Prostate gland (tissue), 2 donors: ENCODE measurements around the gene KCNK7. TPM values are rescaled to one million over a fixed set of nuclear protein-coding genes. Genes with fewer than 3 reads are reported as not detected.

Experiments
- DNase-seq: peaks from one replicate; pipeline ENCODE4 v3.0.0-alpha.2; 2019; ENCODE audit warnings: low spot score
- H3K27ac ChIP-seq, 2 donors: fragments of 200-600 bp; sonication (generic); 2 replicates each; pipeline ENCODE4 v1.5.1; 2017 to 2019
- H3K27me3 ChIP-seq: fragments of 200-600 bp; sonication (generic); replicated peaks from 2 replicates; pipeline ENCODE4 v1.5.1; 2019; ENCODE audit not compliant: insufficient read depth
- H3K36me3 ChIP-seq, 2 donors: fragments of 200-600 bp; sonication (generic); 1 replicate in 1 of 2; 2 replicates in 1 of 2; pipeline versions ENCODE4 v1.5.1 to v1.8.1; 2017 to 2019
- H3K4me1 ChIP-seq: fragments of 200-600 bp; sonication (generic); replicated peaks from 2 replicates; pipeline ENCODE4 v1.5.1; 2019
- H3K4me3 ChIP-seq, 2 donors: fragments of 200-600 bp; sonication (generic); 2 replicates each; pipeline ENCODE4 v1.5.1; 2017 to 2019
- H3K9me3 ChIP-seq: fragments of 200-600 bp; sonication (generic); 2 replicates; pipeline ENCODE4 v1.5.1; 2017
- POLR2A ChIP-seq: fragments of 450-650 bp; IDR thresholded peaks from one replicate; pipeline ENCODE4 v1.6.1; 2016; ENCODE audit warnings: antibody characterized with exemption, mild to moderate bottlenecking
- POLR2AphosphoS5 ChIP-seq: sonication (generic); formaldehyde crosslinking; IDR thresholded peaks from one replicate; pipeline ENCODE4 v1.6.1; 2017; ENCODE audit warnings: antibody characterized with exemption
- WGBS: methylation state at CpG from one replicate; pipeline ENCODE4 v1.1.5; 2018; 5-methylcytosine and 5-hydroxymethylcytosine counted together
- intact Hi-C: fragments of 100-400 bp; cut with DNase I; formaldehyde crosslinking; loops from one replicate; pipeline ENCODE4 v1.14.2; 2022
- total RNA-seq, 2 donors: library from RNA; depleted of rRNA; stranded (reverse); fragments of >200 nt; gene quantifications; one replicate each; pipeline ENCODE4 v1.1.0, GENCODE V29; 2016
- TF ChIP-seq, protein P1 (sequence below), 4 experiments: fragments of 200-600 bp in 2 of 4; fragments of 450-650 bp in 2 of 4; sonication (generic) in 2 of 4; IDR thresholded peaks; 1 replicate in 3 of 4; 2 replicates in 1 of 4; pipeline ENCODE4 v1.5.1; 2016 to 2019; ENCODE audit warnings: antibody characterized with exemption in 4 of 4, mild to moderate bottlenecking in 2 of 4, moderate library complexity in 2 of 4

Gene KCNK7
- total RNA-seq, 2 donors from 2014 or later = 0.74 TPM; not detected in 1

DNA sequence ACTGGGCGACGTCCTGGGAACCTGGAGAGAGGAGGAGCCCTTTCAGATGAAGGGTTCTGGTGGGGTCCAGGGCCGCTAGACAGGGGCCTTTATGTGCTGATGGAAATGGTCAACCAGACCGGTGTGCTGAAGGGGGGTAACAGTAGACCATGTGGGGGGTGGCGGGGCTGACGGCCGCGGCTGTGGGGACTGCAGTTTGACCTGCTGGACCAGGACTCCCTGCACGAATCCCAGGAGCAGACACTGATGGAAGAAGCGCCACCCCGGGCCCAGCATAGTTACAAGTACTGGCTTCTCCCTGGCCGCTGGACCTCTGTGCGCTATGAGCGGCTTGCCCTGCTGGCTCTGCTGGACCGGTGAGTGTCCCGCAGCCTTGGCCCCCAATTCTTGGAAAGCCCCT, 26.4 kb upstream of the KCNK7 start:
- H3K4me1 ChIP-seq = peaks cover 3% of the 10 kb centered on the region
- H3K27ac ChIP-seq = no peak overlapping the region
- no peaks in the 10 kb centered on the region for H3K27me3 ChIP-seq
- intact Hi-C loops = loop anchor here (10.0 kb wide), 1 partner anchor 153 kb away; no protein-coding TSS in a partner anchor
- no peak overlapping the region for H3K4me3 ChIP-seq
- H3K9me3 ChIP-seq = no peaks in the 10 kb centered on the region
- no peak for DNase-seq
- peaks cover 16 to 38% of the 10 kb centered on the region in 2 donors for H3K36me3 ChIP-seq
- 91% methylated on average over 16 of the region's 16 CpGs for WGBS
- TF ChIP-seq POLR2AphosphoS5 (no peak), POLR2A (no peak)
- TF ChIP-seq, protein P1, sequence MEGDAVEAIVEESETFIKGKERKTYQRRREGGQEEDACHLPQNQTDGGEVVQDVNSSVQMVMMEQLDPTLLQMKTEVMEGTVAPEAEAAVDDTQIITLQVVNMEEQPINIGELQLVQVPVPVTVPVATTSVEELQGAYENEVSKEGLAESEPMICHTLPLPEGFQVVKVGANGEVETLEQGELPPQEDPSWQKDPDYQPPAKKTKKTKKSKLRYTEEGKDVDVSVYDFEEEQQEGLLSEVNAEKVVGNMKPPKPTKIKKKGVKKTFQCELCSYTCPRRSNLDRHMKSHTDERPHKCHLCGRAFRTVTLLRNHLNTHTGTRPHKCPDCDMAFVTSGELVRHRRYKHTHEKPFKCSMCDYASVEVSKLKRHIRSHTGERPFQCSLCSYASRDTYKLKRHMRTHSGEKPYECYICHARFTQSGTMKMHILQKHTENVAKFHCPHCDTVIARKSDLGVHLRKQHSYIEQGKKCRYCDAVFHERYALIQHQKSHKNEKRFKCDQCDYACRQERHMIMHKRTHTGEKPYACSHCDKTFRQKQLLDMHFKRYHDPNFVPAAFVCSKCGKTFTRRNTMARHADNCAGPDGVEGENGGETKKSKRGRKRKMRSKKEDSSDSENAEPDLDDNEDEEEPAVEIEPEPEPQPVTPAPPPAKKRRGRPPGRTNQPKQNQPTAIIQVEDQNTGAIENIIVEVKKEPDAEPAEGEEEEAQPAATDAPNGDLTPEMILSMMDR (IDR thresholded peaks at IDR 0.05) = no peak

DNA sequence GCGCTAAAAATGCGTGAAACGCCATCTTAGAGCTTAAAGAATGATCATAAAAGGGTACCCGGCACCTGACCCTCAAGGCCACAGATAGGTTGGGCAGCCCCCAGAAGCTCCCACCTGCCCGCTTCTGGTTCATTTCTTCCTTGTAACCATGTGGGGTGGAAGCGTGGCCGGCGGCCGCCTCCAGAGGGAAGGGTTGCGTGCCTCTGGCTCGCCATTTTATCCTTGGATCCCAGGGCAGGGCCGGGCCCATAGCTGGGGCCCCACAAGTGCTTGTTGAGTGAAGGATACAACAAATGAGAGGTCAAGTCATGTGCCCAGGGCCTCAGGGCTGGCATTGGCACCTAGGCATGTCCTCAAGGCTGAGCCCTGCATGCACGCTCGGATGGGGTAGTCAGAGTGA, 25.9 kb upstream of the KCNK7 start:
- peaks cover 14 to 32% of the 10 kb centered on the region in 2 donors for H3K36me3 ChIP-seq
- intact Hi-C loops = loop anchor here (10.0 kb wide), 1 partner anchor 153 kb away; no protein-coding TSS in a partner anchor
- H3K9me3 ChIP-seq = no peaks in the 10 kb centered on the region
- TF ChIP-seq POLR2AphosphoS5 = no peak
- TF ChIP-seq, protein P1 (IDR thresholded peaks at IDR 0.05) = no peak
- TF ChIP-seq POLR2A = no peak
- H3K4me1 ChIP-seq = peaks cover 8% of the 10 kb centered on the region
- no peak overlapping the region for H3K4me3 ChIP-seq
- 93% methylated on average over 14 of the region's 14 CpGs for WGBS
- no peaks in the 10 kb centered on the region for H3K27me3 ChIP-seq
- H3K27ac ChIP-seq = no peak overlapping the region
- DNase-seq = no peak

DNA sequence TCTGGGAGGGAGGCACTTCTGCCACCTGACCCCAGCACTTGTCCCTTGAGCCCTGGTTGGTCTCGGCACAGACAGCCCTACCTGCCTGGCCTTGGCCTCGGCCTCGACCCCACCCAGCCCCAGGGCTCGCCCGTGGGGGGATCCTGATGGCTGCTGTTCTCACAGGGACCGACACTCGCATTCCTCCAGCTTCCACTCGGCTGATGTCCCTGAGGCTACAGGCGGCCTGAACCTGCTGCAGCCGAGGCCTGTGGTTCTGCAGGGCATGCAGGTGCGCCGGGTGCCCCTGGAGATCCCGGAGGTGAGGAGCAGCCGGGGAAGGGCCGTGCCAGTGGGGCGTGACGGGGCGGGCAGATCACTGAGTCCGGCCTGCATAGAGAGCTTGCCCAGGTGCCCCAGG, 25.1 kb upstream of the KCNK7 start:
- Histone ChIP-seq H3K27me3 (no peaks in the 10 kb centered on the region), H3K4me1 (peaks cover 9% of the 10 kb centered on the region), H3K9me3 (no peaks in the 10 kb centered on the region), H3K36me3 (peaks cover 14 to 32% of the 10 kb centered on the region in 2 donors), H3K4me3 (no peak overlapping the region), H3K27ac (no peak overlapping the region)
- WGBS = 87% methylated on average over 12 of the region's 19 CpGs
- TF ChIP-seq POLR2AphosphoS5 (no peak), POLR2A (no peak)
- no peak for DNase-seq
- intact Hi-C loops = loop anchor here (10.0 kb wide), 1 partner anchor 154 kb away; no protein-coding TSS in a partner anchor

DNA sequence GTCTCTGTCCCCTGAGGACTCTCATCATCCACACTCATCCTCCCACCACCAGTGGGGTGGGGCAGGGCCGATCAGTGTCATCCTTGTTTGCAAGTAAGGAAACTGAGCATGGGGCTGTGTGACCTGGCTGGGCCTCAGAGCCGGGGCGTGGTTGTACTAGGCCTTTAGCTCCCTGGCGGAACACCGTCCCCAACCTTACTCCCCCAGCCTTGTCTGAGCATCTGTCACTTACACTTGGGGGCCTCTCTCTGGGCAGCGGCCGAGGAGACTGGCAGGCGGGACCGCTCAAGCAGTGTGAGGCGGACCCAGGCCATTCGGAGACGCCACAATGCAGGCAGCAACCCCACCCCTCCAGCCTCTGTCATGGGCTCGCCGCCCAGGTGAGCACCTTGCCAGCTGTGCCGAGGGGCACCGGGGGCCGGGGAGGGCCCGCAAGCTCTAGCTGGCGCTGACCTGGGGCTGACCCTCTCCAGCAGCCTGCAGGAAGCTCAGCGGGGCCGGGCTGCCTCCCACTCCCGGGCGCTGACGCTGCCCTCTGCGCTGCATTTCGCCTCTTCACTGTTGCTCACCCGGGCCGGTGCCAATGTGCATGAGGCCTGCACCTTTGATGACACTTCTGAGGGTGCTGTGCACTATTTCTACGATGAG, 23.8 kb upstream of the KCNK7 start:
- DNase-seq = no peak
- intact Hi-C loops = loop anchor here (5.0 kb wide), 1 partner anchor 33 kb away; no protein-coding TSS in a partner anchor
- peaks cover 9% of the 10 kb centered on the region for H3K4me1 ChIP-seq
- 87% methylated on average over 25 of the region's 29 CpGs for WGBS
- no peaks in the 10 kb centered on the region for H3K27me3 ChIP-seq
- no peak overlapping the region for H3K27ac ChIP-seq
- no peaks in the 10 kb centered on the region for H3K9me3 ChIP-seq
- no peak overlapping the region for H3K4me3 ChIP-seq
- H3K36me3 ChIP-seq = peaks cover 14 to 32% of the 10 kb centered on the region in 2 donors
- TF ChIP-seq, protein P1 (IDR thresholded peaks at IDR 0.05) = no peak
- TF ChIP-seq POLR2A (no peak), POLR2AphosphoS5 (no peak)

DNA sequence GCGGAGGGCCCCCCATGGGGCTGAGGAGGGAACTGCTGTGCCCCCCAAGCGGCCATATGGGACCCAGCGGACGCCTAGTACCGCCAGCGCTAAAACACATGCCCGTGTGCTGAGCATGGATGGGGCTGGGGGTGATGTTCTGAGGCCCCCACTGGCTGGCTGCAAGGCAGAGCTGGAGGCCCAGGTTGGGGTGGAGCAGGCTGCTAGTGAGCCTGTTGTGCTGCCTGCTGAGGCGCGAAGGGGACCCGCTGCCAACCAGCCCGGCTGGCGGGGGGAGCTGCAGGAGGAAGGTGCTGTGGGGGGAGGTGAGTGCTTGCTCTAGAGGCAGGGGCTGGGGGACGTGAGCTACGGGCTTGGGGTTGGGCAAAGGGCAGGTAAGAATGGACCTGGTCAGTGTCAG, 23.2 kb upstream of the KCNK7 start:
- TF ChIP-seq POLR2AphosphoS5 = no peak
- TF ChIP-seq, protein P1 (IDR thresholded peaks at IDR 0.05) = no peak
- no peak for TF ChIP-seq POLR2A
- Histone ChIP-seq H3K27ac (no peak overlapping the region), H3K36me3 (peaks cover 14 to 32% of the 10 kb centered on the region in 2 donors), H3K4me3 (no peak overlapping the region), H3K4me1 (peaks cover 9% of the 10 kb centered on the region), H3K27me3 (no peaks in the 10 kb centered on the region), H3K9me3 (no peaks in the 10 kb centered on the region)
- WGBS = 87% methylated on average over 14 of the region's 14 CpGs
- intact Hi-C loops = loop anchor here (5.0 kb wide), 1 partner anchor 34 kb away; no protein-coding TSS in a partner anchor
- no peak for DNase-seq
